Suprapubic skin (tissue), 4 donors: ENCODE results near the gene C9.

Source experiments
- EP300 ChIP-seq: sonication (generic); formaldehyde crosslinking; IDR thresholded peaks from one replicate; pipeline ENCODE4 v1.6.1; 2017; ENCODE audit warnings: antibody characterized with exemption
- POLR2A ChIP-seq, 2 donors: fragments of 450-650 bp; IDR thresholded peaks; one replicate each; pipeline ENCODE4 v1.6.1; 2017; ENCODE audit warnings: antibody characterized with exemption in 2 of 2, mild to moderate bottlenecking in 2 of 2, moderate library complexity in 2 of 2
- POLR2AphosphoS5 ChIP-seq, 3 donors: sonication (generic); formaldehyde crosslinking; IDR thresholded peaks; one replicate each; pipeline ENCODE4 v1.6.1; 2017; ENCODE audit warnings: antibody characterized with exemption in 3 of 3
- TF ChIP-seq, protein P1 (sequence below), 2 donors: fragments of 200-600 bp in 1 of 2; fragments of 450-650 bp in 1 of 2; sonication (generic) in 1 of 2; IDR thresholded peaks; one replicate each; pipeline ENCODE4 v1.5.1; 2016 to 2019; ENCODE audit warnings: antibody characterized with exemption in 2 of 2, mild to moderate bottlenecking in 1 of 2, moderate library complexity in 1 of 2

DNA sequence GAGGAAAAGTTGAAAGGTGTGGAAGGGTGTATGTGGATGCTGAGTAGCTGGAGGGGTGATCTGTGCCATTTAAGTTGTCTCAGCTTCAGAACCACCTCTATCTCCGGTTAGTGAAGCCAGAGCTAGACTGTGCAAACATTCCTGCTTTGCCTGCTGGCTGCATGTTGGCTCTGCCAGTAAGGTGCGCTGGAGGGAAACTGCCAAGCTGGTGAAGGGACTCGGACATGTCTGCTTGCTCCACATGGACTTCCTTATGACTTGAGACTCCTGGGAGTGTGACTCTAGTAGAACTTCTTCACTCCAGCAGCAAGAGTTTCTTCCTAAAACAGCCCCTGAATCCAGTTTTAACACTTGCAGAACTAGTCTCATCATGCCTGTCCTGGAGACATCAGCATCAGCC is 32.5 kb upstream of the C9 start:
- TF ChIP-seq, protein P1, sequence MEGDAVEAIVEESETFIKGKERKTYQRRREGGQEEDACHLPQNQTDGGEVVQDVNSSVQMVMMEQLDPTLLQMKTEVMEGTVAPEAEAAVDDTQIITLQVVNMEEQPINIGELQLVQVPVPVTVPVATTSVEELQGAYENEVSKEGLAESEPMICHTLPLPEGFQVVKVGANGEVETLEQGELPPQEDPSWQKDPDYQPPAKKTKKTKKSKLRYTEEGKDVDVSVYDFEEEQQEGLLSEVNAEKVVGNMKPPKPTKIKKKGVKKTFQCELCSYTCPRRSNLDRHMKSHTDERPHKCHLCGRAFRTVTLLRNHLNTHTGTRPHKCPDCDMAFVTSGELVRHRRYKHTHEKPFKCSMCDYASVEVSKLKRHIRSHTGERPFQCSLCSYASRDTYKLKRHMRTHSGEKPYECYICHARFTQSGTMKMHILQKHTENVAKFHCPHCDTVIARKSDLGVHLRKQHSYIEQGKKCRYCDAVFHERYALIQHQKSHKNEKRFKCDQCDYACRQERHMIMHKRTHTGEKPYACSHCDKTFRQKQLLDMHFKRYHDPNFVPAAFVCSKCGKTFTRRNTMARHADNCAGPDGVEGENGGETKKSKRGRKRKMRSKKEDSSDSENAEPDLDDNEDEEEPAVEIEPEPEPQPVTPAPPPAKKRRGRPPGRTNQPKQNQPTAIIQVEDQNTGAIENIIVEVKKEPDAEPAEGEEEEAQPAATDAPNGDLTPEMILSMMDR (IDR thresholded peaks at IDR 0.05), result no peak
- TF ChIP-seq POLR2AphosphoS5 (IDR thresholded peaks at IDR 0.05) (no peak), POLR2A (IDR thresholded peaks at IDR 0.05) (no peak), EP300 (no peak)
